Measurements from ENCODE around the gene MAPKAP1.

DNA sequence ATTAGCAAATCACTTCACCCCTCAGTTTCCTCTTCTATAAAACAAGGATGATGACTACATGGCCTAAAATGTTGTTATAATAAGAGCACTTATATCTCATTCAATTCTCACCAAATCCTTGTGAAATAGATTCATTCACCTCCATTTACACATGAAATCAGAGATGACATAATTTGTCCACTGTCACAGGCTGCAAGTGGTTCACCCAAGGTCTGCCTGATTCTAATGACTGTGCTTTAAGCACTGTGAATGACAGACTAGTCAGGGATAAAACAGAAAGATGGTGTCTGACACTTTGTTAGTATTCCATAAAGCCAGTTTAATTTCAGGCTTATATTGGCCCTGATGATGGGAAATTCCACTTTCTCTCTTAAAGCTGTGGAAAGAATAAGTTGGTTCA lies 209.5 kb downstream of the MAPKAP1 start:
- TF ChIP-seq, protein P1, sequence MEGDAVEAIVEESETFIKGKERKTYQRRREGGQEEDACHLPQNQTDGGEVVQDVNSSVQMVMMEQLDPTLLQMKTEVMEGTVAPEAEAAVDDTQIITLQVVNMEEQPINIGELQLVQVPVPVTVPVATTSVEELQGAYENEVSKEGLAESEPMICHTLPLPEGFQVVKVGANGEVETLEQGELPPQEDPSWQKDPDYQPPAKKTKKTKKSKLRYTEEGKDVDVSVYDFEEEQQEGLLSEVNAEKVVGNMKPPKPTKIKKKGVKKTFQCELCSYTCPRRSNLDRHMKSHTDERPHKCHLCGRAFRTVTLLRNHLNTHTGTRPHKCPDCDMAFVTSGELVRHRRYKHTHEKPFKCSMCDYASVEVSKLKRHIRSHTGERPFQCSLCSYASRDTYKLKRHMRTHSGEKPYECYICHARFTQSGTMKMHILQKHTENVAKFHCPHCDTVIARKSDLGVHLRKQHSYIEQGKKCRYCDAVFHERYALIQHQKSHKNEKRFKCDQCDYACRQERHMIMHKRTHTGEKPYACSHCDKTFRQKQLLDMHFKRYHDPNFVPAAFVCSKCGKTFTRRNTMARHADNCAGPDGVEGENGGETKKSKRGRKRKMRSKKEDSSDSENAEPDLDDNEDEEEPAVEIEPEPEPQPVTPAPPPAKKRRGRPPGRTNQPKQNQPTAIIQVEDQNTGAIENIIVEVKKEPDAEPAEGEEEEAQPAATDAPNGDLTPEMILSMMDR (IDR thresholded peaks at IDR 0.05), result no peak
- TF ChIP-seq POLR2A (IDR thresholded peaks at IDR 0.05), result no peak

All from Peyer's patch (tissue), 4 donors.